HG03039 (cell line): ENCODE results near the gene EEF1AKMT2.
A peak's percentile ranks its signal among the peaks of the same experiment; 100 is the strongest.

ENCODE experiments used
- ATAC-seq: cut with Tn5 transposase; IDR thresholded peaks from one replicate; pipeline ENCODE4 v1.9.1; 2021; ENCODE audit warnings: mild to moderate bottlenecking, moderate library complexity; ENCODE audit not compliant: unreplicated experiment

Gene EEF1AKMT2

GRCh38 chr10:124723826-124724225 lies 67.9 kb downstream of the EEF1AKMT2 start:
- ATAC-seq = no peak

GRCh38 chr10:124722798-124723783 lies 68.6 kb downstream of the EEF1AKMT2 start:
- ATAC-seq = peak; percentile 62

- ATAC-seq = no peak
These were observed 70.2 kb downstream of the EEF1AKMT2 start for GRCh38 chr10:124721330-124722045.

- no peak for ATAC-seq
These were observed 72.4 kb downstream of the EEF1AKMT2 start for GRCh38 chr10:124719213-124719851.

- ATAC-seq = peak; percentile 40
These were observed 73.6 kb downstream of the EEF1AKMT2 start for GRCh38 chr10:124717911-124718741.

GRCh38 chr10:124717041-124717757 lies 74.5 kb downstream of the EEF1AKMT2 start:
- no peak for ATAC-seq

- no peak for ATAC-seq
These were observed 75.3 kb downstream of the EEF1AKMT2 start for GRCh38 chr10:124716369-124716768.

- no peak for ATAC-seq
These were observed 76.2 kb downstream of the EEF1AKMT2 start for GRCh38 chr10:124715439-124715838.

GRCh38 chr10:124713679-124714255 lies 77.9 kb downstream of the EEF1AKMT2 start:
- ATAC-seq = no peak

GRCh38 chr10:124712704-124713407 lies 78.8 kb downstream of the EEF1AKMT2 start:
- ATAC-seq = no peak

- no peak for ATAC-seq
These were observed 80.5 kb downstream of the EEF1AKMT2 start for GRCh38 chr10:124711145-124711544.

GRCh38 chr10:124710266-124710881 lies 81.3 kb downstream of the EEF1AKMT2 start:
- no peak for ATAC-seq

- no peak for ATAC-seq
These were observed 81.8 kb downstream of the EEF1AKMT2 start for GRCh38 chr10:124709861-124710260.

GRCh38 chr10:124708922-124709520 lies 82.7 kb downstream of the EEF1AKMT2 start:
- ATAC-seq = no peak

- no peak for ATAC-seq
These were observed 83.4 kb downstream of the EEF1AKMT2 start for GRCh38 chr10:124708246-124708779.
